22Rv1 (cell line): Measurements from ENCODE around the gene IFT25.

Experiments
- ZFX ChIP-seq: fragments of 450-650 bp; IDR thresholded peaks from 2 replicates; pipeline ENCODE4 v1.6.1; 2017; ENCODE audit warnings: antibody characterized with exemption, borderline replicate concordance
- TF ChIP-seq, protein P1 (sequence below): fragments of 450-650 bp; IDR thresholded peaks from 2 replicates; pipeline ENCODE4 v1.5.1; 2017; ENCODE audit warnings: mild to moderate bottlenecking

GRCh38 chr1:53931523-53931922 lies 14.0 kb downstream of the IFT25 start:
- TF ChIP-seq, protein P1, sequence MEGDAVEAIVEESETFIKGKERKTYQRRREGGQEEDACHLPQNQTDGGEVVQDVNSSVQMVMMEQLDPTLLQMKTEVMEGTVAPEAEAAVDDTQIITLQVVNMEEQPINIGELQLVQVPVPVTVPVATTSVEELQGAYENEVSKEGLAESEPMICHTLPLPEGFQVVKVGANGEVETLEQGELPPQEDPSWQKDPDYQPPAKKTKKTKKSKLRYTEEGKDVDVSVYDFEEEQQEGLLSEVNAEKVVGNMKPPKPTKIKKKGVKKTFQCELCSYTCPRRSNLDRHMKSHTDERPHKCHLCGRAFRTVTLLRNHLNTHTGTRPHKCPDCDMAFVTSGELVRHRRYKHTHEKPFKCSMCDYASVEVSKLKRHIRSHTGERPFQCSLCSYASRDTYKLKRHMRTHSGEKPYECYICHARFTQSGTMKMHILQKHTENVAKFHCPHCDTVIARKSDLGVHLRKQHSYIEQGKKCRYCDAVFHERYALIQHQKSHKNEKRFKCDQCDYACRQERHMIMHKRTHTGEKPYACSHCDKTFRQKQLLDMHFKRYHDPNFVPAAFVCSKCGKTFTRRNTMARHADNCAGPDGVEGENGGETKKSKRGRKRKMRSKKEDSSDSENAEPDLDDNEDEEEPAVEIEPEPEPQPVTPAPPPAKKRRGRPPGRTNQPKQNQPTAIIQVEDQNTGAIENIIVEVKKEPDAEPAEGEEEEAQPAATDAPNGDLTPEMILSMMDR, result no peak
- TF ChIP-seq ZFX, result no peak
